G401 (cell line): ENCODE measurements around the gene DBH. TPM values are rescaled to one million over a fixed set of nuclear protein-coding genes. Genes with fewer than 3 reads are reported as not detected.

Experiments
- DNase-seq: peaks from one replicate; pipeline ENCODE4 v3.0.0-alpha.2; 2015; ENCODE audit warnings: low spot score
- in situ Hi-C: cut with HindIII; loops from 2 replicates; pipeline ENCODE4 v1.10.0; 2016; ENCODE audit warnings: low sequenced_read_pairs, mixed read lengths
- total RNA-seq: library from RNA; depleted of rRNA; stranded (reverse); fragments of >200 nt; shearing (Covaris generic); gene quantifications from 2 replicates; pipeline ENCODE4 v1.2.3, GENCODE V29; 2014; rRNA removed

DBH gene
- total RNA-seq = not detected in 2 replicates

DNA sequence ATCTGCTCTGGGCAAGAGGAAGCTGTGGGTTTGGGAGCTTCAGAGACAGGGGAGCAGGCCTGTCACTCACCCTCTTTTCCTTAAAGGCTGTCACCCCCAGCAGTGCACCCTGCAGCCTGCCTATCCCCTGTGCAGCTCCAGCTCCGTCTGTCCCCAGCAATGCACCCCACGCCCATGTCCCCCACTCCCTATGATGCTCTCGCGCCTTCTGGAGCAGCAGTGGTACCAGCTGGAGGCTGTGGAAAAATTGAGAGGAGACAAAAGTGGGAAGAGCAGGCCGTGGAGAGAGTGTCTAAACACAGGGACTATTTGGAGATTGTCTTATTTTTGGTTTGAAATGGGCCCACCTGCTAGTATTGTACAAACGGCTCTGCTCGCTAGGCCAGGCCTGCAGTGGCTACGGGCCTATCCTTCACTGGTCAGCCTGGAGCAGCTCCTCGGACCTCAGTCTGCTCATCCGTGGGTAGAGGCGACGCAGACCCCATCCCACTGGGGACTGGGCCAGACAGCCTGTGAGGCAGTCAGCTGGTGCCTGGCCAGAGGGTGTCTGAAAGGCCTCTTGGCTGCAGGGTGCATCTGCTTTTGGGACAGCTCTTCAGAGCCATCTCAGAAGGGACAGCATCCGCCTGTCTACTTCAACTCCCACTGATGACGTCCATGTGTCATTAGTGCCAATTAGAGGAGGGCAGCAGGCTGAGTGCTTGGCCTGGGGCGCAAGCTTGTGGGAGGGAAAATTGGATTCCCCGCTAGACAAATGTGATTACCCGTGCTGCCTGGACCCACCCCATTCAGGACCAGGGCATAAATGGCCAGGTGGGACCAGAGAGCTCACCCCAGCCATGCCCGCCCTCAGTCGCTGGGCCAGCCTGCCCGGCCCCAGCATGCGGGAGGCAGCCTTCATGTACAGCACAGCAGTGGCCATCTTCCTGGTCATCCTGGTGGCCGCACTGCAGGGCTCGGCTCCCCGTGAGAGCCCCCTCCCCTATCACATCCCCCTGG is at the start of gene DBH:
TSS of gene DBH (plus strand) at position 831 of the 999 bp plus-strand sequence. CDS start at position 840, 9 bp downstream.
- no peak for DNase-seq
- in situ Hi-C loops = no loop called here

DNA sequence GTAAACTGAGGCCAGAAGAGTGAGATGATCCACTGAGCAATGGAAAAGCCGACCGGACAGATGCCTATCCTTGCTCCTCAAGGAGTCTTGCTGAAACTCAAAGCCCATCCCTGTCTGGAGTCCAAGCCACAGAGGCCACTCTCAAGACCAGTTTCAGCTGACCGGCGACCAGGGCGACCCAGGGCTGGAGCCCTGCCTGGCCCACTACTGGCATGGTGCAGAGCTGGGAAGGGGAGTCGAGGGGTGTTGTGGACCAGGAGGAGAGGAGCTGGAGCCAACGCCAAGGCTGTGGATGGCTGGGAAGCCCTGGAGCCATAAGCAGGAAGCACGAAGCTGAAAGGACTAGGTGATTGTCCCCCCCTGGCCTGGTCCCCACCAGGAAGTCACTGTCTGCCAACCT is 49.1 kb upstream of the DBH start:
- DNase-seq = no peak
- in situ Hi-C loops = no loop called here

DNA sequence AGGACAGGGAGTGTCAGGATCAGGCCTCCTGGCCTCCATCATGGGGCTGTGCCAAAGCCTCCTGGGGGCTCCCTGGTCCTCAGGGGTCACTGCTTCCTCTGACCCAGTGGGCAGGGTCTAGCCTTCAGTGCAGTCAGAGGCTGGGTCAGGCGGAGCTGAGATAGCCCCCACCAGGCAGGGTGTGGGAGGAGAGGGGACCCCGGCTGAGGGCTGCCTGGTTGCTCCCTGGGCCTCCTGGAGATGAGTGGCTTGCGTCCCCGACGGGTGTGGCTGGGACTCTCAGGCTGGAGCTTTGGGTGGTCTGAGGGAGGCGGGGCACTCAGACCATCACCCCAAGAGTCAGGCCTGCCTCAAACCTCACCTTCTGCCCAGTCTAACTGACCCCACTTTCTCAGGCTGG is 48.7 kb upstream of the DBH start:
- no peak for DNase-seq
- in situ Hi-C loops = no loop called here

DNA sequence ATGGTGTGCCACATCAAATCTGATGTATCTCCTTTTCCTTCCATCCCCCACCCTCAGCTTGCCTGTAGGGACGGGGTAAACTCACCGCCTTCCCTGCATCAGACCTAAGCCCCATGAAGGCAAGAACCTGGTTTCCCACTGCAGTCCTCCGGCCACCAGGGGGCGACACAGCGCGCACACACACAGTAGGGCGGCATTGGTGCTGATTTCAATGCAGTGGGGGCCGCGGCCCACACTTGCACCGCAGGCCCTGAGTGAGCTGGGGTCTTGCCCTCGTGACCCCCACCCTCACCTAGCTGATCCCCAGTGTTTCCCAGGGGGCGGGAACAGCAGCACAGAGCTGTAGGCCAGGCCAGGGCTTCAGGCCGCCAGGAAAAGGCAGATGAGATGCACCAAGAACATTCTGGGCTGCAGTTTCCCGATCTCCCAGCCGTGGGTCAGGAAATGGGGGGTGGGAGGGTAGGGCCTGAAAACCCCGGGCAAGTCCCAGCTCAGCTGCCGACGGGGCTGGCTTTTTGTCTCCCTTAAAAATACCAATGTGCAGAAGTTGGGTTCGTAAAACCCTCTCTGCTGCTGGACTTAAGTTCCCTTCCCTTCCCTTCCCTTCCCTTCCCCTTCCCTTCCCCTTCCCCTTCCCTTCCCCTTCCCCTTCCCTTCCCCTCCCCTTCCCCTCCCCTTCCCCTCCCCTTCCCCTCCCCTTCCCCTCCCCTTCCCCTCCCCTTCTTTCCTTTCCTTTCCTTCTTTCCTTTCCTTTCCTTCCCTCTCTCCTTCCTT is 46.5 kb upstream of the DBH start:
- DNase-seq = no peak
- in situ Hi-C loops = no loop called here

DNA sequence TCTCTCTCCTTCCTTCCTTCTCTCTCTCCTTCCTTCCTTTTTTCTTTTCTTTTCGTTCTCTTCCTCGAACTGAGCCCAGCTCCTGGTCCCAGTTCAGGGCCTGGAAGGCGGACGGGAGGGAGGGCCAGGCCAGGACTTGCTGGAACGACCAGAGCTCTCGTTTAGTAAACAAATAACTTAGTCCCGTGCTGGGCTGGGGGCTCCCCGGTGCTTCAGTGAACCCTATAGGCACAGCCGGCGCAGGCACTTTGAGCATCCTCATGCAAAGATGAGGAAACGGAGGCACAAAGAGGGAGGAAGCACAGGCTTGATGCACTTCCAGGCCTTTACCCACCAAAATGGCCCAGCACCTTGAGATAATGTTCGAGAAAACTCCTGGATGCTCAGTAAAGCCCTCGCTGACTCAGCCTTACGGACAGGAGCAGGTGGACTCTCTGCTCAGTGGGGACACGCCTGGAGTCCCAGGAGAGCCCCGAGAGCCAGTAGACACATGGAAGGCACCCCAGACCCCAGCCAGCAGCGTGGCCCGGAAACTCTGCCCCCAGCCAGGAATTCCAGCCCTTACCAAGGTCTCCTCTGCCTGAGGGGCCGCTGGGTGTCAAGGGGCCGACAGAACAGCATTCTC is 45.8 kb upstream of the DBH start:
- in situ Hi-C loops = no loop called here
- no peak for DNase-seq

DNA sequence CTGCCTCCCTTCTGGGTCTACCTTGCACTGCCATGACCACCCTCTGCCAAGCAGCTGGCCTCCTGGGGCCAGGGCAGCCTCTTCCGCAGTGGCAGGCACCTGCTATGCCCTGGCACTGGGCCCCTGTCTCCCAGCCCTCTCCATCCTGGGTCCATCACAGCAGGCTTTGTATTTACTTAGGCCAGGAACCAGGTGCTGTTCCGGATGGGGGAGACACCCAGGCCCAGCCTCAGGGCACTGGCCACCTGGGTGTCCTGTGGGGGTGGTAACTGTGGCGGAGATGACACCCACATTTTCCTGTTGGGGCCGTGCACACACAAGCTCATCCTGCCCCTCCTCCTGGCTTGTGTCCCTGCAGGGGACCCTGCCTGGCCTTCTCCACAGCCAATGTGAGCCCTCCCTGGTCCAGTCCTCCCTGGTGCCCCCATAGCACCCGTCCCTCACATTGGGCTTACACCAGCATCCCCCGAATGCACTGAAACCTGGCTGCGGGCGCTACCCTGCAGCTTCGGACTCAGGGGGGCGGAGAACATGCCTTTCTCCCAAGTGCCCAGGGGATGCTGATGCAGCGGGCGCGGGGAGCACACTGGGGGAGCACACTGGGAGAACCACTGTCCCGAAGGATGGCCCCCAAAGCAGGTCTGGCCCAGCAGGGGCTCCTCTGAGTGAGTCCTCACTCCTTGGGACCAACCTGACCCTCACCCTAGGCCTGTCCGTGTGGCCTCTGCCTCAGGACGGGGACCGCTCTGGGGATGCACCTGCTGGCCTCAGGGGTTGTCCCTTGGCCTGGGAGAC is 44.9 kb upstream of the DBH start:
- in situ Hi-C loops = no loop called here
- DNase-seq = no peak

DNA sequence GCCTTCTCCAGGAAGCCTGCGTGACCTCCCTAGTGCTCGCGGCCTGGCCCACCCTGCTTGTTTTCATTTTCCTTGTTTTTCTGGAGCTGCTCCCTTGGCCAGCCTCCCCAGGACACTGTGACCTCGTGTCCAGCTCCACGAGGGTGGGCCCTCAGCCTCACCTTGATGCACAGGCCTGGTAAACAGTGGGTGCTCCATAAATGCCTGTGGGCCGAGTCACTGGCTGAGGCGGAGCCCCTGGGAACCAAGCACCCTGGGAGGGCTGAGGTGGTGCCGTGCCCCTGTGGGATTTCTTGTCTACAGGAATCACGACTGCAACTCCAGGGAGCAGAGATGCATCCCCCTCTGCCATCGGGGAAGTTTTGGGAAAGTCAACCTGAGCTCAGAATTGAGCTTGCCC is 44.2 kb upstream of the DBH start:
- no peak for DNase-seq
- in situ Hi-C loops = no loop called here

DNA sequence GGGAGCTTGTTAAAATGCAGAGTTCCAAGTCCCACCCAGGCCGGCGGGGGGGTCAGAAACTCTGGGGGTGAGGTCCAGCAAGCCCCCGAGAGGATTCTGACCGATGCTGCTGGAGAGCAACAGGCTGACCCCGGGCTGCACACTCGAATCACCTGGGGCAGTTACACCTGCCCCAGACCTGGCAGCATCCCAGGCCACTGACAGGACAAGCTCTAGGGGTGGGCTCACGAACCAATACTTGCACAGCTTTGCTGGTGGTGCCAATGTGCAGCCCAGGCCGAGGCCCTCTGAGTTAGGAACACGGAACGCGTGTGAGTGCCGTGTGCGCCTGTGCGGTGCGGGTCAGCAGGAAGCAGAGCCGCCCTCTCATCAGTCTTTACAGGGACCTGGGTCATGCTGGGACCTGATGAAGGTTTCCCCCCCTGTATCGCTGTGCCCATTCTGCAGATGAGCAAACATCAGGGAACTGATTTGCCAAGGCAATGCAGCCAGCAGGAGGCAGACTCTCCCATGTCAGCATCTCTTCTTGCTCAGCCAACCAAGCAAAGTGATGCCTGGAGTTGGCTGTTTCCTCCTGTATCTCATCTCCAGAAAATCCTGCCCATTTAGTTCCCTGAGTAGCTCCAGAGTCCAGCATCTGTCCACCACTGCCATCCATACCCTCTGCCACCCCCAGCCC is 43.3 kb upstream of the DBH start:
- in situ Hi-C loops = no loop called here
- DNase-seq = no peak

DNA sequence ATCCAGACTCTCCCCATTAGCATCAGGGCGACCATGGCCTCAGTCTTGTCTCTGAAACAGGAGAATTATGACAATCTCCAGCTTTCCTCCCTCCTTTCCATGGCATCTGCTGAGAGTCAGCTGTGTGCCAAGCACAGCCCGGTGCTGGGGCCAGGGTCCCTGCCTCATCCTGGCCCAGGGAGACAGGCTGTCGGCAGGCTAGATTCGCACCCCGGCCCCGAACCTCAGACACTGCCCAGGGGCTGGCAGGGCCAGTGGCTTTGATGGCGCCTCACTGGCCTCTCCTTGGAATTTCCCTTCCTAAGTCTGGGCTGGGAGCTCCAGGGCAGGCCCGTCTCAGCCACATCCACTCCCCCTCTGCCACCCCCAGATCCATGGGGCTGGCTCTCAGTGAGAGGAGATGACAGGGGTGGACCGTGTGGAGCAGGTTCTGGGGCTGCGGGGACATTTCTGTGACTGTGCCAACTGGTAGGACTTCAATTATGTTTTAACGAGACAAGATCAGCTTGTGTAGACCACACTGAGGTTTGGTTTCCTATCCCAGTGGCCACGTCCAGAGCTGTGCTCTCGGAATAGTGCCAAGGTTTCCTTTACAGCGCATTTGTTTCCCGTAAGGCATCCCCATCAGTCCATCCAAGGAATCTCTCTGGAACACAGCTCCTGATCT is 42.4 kb upstream of the DBH start:
- in situ Hi-C loops = no loop called here
- no peak for DNase-seq

DNA sequence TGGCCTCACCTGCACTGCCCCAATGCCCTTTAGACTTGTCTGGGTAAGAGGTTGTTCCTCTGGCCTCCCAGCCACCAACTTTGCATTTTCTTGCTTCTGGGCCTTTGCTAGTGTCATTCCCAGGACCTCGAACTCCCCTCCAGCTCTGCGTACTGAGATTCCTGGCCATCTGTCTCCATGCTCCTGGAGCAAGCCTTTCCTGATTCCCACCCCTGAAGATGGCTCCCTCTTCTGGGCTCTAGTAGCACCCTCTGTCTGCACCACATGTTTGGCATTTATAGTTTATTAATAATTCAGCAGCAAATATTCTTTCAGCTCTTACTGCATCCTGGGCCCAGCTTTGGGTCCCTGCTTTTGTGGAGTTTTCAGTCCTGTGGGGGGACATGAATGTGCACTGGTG is 41.9 kb upstream of the DBH start:
- in situ Hi-C loops = no loop called here
- DNase-seq = no peak

DNA sequence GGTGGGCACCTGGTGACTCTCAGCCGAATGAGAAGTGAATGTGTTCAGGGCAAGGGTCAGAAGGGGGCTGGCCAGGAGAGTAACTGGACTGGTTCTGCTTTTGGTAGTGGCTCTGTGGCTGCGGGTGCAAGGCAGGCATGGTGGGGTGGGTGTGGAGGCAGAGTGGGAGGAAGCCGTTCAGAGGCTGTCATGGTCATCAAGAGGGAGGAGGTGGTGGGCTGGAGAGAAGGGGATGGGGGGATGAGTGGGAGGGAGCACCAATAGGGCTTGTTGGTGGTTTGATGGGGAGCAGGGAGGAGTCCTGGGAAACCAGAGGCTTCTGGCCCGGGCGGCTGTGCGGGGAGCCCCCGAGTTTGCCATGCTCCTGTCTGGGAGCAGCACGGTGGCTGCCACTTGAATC is 40.3 kb upstream of the DBH start:
- no peak for DNase-seq
- in situ Hi-C loops = no loop called here

DNA sequence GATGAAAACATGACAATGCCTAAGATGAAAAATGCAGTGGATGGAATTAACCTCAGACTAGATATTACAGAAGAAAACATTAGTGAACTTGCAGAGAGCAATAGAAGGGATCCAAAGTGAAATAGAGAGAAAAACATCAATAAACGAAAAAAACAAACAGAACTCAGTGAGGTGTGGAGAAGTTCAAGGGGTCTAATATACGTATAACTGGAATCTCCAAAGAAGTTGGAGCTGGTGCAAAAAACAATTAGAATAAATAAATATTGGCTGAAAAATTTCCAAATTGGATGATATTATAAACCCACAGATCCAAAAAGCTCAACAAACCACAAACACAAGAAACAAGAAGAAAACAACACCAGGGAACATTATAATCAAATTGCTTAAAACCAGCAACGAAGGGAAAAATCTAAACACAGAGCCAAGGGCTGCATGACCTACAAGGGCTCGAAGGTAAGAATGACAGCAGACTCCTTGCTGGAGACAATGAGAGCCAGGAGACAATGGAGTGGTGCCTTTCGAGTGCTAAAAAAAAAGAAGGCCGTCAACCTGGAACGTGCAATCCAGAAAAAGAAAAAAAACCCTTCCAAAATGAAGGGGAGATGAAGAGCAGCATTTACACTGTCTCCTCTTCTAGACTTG is 38.7 kb upstream of the DBH start:
- in situ Hi-C loops = no loop called here
- no peak for DNase-seq

DNA sequence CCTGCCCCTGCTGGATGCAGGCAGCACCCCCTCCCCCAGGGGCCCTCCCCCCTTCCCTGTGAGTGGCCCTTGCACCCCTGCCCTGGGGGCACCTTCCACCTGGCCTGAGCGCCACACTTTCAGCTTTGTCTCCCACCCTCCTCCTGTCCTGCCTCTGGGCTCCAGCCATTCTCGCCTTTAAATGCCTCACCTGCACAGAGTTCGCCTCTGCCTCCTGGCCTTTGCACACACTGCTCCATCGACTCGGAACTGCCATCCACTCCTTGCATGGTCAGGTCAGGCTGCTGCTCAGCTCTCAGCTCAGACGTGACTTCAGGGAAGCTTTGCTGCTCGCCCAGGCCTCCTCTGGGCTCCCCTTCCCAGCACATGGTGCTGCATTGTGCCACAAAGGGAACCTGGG is 37.2 kb upstream of the DBH start:
- in situ Hi-C loops = no loop called here
- no peak for DNase-seq

DNA sequence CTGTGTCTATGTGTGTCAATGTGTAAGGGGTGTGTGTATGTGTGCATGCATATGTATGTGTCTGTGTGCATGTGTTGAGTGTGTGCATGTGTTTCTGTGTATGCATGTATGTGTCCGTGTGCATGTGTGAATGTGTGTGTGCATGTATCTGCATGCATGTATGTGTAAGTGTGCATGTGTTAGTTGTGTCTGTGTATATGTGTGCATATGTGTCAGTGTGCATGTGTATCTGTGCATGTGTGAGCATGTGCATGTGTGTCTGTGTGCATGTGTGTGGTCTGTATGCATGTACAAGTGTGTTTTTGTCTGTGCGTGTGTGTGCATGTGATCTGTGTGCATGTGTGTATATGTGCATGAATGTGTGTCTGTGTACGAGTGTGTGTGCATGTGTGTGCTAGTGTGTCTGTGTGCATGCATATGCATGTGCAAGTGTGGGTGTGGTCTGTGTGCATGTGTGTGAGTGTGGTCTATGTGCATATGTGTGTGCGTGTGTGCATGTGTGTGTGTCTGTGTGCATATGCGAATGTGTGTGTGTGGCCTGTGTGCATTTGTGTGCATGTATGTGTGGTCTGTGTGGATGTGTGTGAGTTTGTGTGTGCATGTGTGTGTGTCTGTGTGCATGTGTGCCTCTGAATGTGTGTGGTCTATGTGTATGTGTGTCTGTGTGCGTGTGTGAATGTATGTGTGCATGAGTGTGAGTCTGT is 36.5 kb upstream of the DBH start:
- in situ Hi-C loops = no loop called here
- DNase-seq = no peak

DNA sequence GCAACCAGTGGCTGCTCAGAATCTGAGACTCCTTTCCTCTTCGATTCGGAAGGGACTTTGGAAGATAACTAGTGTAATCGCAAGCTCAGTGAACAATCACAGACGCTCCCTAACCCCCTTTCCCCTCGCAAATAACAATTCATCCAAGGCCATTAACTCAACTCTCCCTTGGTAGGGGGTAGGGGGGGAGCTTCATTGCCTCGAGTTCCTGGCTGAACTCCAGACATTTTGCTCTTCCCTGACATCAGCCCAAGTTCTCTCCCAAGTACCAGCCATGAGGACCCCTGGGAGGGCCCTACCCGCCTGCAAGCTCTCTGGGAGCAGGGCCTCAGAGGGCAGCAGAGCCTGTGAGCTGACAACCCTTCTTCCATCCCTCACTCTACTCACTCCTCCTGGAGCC is 35.4 kb upstream of the DBH start:
- DNase-seq = no peak

DNA sequence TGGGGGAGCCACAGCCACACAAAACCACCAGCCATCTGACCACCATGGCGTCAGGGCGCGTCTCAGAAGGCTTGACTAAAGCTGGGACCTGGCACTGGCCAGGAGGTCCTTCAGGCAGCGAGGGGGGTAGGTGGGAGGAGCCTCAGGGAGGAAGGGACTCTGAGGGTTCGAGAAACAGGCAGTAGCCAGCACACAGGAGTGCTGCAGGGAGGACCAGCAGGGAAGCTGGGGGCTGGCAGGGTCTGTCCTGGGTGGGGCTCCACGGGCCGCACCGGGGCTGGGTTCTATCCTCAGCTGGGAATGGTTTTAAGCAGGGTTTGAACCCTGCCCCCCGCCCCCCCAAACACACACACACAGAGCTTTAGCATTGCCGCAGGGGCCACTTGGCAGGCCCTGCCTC is 34.4 kb upstream of the DBH start:
- no peak for DNase-seq

More for the DNA sequence above, 35.4 kb upstream of the DBH start:
- in situ Hi-C loops = no loop called here

DNA sequence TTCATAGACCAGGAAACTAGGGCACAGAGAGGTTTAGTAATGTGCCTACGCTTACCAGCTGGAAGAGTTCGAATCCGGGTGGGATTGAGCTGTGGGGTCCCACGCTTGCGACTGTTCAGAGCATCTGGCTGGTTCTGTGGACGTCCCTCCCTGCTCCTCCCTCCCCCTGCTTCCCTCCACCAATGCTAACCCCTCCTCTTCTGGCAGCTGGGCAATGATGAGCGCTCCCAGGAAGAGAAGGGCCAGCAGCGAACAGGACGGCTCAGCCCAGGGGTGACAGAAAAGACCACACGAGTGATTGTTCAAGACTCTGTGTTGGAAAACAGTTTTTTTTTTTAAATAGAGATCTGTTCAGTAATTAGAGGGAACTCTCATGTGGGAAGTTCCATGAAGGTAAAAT is 33.9 kb upstream of the DBH start:
- no peak for DNase-seq
- in situ Hi-C loops = no loop called here

More for the DNA sequence above, 34.4 kb upstream of the DBH start:
- in situ Hi-C loops = no loop called here
